NCI-H748 (cell line): ENCODE results near the gene WDR47.
"Not testable (repeated sequence)": the region's sequence is repeated elsewhere in the genome, so short reads cannot be mapped to it uniquely, and the experiment has no call there.

ENCODE experiments used
- DNase-seq: peaks from one replicate; lab custom pipeline; 2025; ENCODE audit not compliant: unreplicated experiment; lab: John Stamatoyannopoulos, UW

WDR47 gene

DNA sequence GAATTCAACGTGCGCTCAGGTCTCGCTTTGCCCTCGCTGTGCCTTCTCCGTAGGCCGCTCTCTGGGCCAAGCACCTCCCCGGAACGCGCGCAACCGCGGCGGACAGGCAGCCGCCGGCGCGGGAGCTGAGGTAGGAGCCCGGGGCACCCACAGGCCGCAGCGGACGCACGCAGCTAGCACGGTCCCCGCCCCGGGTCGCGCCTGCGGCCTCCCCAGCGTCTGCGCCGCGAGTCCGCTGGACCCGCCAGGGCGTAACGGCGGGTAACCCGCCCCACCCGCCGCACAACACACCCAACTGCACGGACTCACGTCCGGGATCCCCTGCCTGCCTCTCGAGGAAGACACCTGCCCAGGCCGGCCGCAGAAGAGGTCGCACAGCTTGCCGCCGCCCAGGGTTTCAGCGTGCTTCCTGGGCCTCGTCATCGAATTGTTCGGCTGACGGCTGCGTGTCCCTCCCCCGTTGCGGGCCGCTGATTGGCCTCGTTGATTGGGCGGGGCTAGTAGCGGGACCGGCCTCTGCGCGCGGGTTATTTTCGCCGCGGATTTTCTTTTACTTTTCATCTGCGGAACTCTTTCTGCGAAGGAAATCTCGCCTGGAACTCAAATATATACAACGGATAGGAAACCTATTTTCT is 78.7 kb downstream of the WDR47 start, which contains the start of gene CLCC1:
CLCC1 (minus strand) TSS at position 433 of the 635 bp plus-strand sequence. CDS start 13,047 bp downstream, outside the sequence.
- peak; percentile 95 for DNase-seq

- DNase-seq, result peak; percentile 46
Observed at GRCh38 chr1:108962681-108963051, 79.2 kb downstream of the WDR47 start.

DNA sequence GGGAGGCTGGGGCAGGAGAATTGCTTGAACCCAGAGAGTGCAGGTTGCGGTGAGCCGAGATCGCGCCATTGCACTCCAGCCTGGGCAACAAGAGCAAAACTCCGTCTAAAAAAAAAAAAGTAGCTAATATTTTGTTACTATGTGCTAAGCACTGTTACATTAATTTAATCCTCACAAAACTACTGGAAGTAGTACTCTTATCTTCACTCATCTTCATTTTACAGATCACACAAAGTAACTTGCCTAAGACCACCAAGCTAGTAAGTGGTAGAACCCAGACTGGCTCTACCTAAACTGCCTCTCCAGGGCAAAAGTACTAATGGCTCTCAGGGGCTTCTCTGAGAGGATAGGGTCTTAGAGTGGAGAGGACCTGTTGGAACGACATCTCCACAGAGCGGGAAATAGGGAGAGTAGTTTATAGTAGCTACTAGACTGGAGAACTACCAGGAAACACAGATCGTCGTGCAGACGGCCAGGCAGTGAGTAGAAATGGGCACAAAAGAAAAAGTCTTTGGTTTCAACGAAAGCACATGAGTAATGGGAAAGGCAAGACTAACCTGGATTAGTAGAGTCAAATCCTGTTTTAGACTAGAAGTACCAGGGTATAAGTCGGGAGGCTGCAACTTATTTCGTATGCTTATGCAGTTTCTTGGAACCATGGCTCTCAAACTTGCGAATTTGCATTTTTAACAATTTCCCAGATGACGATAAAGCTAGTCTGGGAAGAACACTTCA is 80.0 kb downstream of the WDR47 start:
- DNase-seq, result peak; percentile 20

DNA sequence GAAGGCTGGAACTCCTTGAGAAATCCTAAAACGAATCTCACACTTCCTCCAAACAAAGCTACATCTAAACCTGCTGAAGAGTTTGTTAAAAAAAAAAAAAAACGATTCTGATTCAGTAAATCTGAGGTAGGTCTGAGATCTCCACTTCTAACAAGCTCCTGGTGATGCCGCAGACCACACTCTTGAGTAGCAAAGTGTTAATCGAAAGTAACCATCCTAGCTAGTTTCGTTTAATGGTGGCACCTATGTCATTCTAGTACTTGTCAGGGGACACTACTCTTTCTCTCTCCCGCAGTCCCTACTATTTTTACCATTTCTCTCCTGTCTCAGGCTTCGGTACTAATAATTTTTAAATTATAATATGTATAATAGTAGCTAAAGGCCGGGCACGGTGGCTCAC is 80.7 kb downstream of the WDR47 start:
- no peak for DNase-seq

DNA sequence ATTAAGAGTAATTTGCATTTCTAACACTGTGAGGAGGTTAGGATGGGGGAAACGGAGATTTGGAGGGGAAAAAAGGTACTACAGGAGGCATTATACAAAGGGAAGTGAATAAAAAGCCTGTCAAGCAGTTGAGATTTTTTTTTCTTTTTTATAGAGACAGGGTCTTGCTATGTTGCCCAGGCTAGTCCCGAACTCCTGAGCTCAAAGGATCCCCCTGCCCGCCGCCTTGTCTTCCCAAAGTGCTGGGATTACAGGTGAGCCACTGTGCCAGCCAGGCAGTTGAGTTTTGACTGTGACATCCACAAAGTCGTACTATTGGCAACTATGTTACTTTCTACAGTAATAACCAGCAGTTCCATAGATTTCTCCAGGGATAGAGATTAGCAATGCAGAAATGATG is 81.2 kb downstream of the WDR47 start:
- no peak for DNase-seq

GRCh38 chr1:108957888-108958287 is 84.0 kb downstream of the WDR47 start:
- DNase-seq, result no peak

DNA sequence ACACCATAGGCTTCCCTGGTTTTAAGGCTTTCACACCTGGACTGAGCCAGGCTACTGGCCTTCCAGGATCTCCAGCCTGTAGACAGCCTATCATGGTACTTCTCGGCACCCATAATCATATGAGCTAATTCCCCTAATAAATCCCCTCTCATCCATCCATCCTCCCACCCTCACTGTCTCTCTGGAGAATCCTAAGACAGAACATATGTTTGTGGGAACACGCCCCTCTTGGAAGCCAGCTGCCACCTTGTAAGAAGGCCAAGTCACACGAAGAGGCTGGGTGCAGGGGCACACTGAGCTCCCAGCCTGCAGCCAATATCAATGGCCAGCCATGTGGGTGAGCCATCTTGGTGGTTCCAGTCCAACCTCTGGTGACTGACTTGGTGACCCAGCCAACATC is 86.0 kb downstream of the WDR47 start:
- no peak for DNase-seq

GRCh38 chr1:108955111-108955510 is 86.8 kb downstream of the WDR47 start:
- no peak for DNase-seq

DNA sequence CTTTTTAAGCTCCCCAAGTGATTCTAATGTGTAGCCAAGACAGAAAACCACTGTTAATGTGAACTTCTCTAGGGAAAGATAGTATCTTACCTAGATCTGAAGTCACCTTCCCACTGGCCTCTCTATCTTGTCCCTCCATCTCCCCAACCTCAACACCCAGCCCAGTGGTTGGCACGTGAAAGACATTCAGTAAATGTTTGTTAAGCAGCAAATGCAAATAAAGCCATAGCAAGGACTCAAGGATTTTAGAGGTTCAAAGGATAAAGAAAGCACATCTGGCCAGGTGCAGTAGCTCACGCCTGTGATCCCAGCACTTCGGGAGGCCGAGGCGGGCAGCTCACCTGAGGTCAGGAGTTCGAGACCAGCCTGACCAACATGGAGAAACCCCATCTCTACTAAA is 88.5 kb downstream of the WDR47 start:
- DNase-seq, result no peak

- DNase-seq, result no peak
Observed at GRCh38 chr1:108951242-108951641, 90.7 kb downstream of the WDR47 start.

DNA sequence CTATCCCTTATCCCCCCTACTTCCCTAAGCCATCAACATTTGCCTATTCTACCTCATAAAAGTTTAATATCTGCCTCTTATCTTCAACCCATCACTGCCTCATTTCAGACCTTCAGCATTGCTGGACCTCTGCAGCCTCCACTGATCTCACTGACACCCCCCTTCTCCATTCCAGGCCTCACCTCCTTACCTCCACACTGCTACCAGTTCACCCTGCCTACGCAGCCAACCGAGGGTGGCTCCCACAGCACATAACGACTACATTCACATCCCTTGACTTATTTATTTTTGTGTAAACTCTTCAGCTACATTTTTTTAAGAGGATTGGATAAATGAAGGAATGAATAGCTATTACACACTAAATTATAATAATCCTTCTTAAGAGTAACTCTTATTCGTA is 92.9 kb downstream of the WDR47 start:
- DNase-seq, result no peak

DNA sequence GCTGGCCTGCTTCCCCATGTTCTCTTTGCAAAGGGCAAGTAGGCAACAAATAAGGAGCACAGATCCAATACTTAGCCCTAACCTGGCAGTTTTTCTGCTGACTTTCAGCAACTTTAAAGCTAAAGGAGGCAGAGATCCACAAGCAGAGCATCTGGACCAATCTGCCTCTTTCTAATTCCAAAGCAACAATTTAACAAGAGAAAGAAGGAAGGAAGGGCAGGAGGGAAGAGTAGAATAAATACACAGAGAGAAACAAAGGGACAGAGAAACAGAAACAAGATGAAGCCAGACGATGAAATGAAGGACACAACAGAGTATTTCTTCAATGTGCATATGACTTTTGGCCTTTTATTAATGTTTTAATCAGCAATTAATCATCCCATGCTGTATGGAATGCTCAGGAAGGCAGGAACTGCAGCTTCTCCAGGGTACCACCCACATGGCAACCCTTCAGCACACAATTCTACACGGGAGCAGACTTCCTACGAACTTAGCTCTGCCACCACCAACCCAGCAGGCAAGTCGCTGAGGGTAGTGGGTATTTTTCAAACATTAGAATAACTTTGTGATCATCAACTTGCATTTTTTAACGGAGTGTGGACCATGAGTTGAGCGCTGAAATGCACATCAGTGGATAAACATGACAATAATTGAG is 93.9 kb downstream of the WDR47 start:
- DNase-seq, result no peak

- no peak for DNase-seq
Observed at GRCh38 chr1:108936170-108936569, 105.7 kb downstream of the WDR47 start.

GRCh38 chr1:108933944-108934343 is 108.0 kb downstream of the WDR47 start:
- no peak for DNase-seq

GRCh38 chr1:108927565-108927964 is 114.3 kb downstream of the WDR47 start:
- DNase-seq, result not testable (repeated sequence)

DNA sequence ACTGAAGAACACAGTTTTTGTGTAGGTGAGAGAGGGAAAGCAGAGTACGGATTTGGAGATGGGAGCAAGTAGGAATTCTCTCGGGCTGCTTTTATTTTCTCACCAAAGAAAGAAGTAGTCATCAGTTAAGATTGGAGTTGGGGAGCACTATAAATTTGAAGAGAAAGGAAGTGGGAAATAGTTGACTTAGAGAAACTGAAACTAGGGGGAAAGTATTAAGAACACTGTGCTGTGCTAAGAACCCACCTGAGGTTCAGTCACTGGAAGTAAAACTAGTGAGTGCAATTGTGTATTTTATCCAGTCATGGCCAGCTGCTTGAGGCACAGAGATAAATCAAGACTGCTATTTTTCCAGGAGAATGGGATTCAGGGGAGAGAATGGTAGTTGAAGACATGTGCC is 116.0 kb downstream of the WDR47 start:
- DNase-seq, result no peak
